GM12864 (cell line): ENCODE measurements around the gene USH1G.

ENCODE experiments used
- DNase-seq: peaks from one replicate; pipeline ENCODE4 v3.0.0-alpha.2; 2011; ENCODE audit warnings: low read depth
- H3K4me3 ChIP-seq: 2 replicates; pipeline ENCODE4 v1.5.1; 2011; ENCODE audit warnings: mild to moderate bottlenecking, low read depth, low read length, control low read depth
- TF ChIP-seq, protein P1 (sequence below): IDR thresholded peaks from 2 replicates; pipeline ENCODE4 v1.5.1; 2011; ENCODE audit warnings: low read depth, mild to moderate bottlenecking, moderate library complexity, low read length, control low read depth, inconsistent platforms; ENCODE audit errors: missing control alignments

USH1G gene

DNA sequence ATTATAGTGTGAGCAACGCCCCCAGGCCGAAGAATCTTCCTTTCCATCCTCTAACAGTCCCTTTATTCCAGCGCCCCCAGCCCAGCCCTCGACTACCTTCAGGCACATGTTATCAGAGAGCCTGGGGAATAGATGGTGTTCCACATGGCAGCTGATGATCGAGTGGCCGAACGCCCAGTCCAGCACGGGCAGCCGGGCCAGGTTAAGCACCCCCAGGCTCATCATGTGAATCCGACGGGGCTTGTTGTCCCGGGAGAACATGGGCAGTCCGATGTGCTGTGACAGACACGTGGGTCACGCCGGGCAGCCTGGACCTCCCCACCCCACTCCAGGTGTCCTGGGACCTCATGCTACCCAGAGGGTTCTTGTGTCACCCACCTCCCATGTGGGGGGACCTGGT is 43.7 kb downstream of the USH1G start:
- no peak overlapping the region for H3K4me3 ChIP-seq
- TF ChIP-seq, protein P1, sequence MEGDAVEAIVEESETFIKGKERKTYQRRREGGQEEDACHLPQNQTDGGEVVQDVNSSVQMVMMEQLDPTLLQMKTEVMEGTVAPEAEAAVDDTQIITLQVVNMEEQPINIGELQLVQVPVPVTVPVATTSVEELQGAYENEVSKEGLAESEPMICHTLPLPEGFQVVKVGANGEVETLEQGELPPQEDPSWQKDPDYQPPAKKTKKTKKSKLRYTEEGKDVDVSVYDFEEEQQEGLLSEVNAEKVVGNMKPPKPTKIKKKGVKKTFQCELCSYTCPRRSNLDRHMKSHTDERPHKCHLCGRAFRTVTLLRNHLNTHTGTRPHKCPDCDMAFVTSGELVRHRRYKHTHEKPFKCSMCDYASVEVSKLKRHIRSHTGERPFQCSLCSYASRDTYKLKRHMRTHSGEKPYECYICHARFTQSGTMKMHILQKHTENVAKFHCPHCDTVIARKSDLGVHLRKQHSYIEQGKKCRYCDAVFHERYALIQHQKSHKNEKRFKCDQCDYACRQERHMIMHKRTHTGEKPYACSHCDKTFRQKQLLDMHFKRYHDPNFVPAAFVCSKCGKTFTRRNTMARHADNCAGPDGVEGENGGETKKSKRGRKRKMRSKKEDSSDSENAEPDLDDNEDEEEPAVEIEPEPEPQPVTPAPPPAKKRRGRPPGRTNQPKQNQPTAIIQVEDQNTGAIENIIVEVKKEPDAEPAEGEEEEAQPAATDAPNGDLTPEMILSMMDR = no peak
- no peak for DNase-seq

DNA sequence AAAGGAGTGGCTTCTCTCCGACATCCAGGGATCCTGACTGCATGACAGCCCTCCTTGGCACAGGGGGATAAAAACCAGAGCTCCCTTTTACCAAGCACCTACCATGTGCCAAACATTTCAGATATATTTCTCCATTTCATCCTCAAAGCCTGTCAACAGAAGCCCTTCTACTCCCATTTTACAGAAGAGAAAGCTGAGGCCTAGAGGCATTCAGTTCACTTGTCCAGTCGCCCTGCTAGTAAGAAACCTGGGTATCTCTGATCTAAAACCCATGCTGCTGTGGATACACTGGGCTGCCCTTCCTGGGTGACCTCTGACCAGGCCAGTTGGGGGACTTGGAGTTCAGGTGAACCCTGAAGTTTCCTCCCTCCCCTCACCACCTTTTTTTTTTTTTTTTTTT is 44.4 kb downstream of the USH1G start:
- TF ChIP-seq, protein P1 = no peak
- no peak for DNase-seq
- no peak overlapping the region for H3K4me3 ChIP-seq

DNA sequence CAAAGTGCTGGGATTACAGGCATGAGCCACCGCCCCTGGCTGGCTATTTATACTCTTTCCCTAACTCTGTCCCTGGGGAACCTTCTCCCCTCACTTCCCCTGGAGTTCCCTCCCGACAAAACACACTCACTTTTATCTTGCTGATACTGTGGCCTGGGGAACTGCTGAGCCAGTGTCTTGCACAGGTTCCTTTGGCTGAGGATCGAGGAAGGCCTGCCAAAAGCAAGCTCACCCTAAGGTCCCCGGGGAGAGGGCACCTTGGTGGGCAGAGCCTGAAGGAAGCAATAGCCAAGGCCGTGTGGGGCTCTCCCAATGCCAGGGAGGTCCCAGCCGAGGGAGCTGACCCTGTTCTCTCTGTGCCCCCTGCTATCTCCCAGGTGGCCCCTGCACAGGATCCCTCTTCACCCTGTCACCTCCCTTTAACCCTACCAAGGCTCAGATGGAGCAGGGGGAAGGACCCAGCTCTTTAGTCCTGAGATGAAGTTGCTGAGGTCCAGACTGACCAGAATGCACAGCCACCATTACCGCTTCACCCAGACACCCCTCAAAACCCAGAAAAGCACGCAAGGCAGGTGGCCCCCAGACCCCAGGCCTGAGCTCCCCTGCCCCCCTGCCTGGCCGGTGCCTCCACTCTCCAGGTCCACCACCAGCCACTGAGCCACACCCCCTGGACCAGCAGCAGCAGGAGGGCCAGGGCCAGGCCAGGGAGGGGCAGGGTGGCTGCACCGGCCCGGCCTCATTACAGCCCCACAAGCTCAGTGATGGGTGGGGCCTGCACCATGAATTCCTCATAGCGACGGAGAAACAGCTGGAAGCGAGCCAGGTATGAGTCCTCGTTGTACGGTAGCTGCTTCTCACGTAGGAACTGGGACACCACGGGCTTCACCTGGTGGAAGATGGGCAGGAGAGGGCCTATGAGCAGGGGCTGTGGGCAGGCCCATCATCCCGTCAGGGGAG is 45.2 kb downstream of the USH1G start:
- H3K4me3 ChIP-seq = no peak overlapping the region
- TF ChIP-seq, protein P1 = no peak
- no peak for DNase-seq

DNA sequence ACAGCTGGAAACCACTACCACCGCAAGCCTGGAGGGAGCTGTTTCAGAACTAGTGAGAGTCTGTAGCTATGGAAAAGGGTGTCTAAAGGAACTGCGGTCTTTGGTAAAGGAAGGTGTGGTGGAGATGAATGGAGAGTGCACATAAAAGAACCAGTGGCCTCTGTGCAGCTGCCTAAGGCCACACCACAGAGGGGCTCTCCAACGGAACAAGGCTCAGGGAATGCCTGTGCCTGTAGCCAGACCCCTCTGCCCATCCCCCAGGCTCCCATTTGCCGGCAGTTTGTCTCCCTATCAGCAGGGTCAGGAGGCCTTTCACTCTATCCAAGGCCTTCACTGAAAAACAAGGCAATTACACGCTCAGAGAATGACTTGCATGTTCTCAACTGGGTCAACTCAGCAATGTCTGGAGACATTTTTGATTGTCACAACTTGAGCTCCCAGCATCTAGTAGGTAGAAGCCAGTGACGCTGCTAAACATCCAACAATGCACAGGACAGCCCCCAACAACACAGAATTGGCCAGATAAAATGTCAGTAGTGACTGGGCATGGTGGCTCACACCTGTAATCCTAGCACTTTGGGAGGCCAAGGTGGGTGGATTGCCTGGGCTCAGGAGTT is 47.0 kb downstream of the USH1G start:
- TF ChIP-seq, protein P1 = no peak
- no peak overlapping the region for H3K4me3 ChIP-seq
- DNase-seq = no peak

DNA sequence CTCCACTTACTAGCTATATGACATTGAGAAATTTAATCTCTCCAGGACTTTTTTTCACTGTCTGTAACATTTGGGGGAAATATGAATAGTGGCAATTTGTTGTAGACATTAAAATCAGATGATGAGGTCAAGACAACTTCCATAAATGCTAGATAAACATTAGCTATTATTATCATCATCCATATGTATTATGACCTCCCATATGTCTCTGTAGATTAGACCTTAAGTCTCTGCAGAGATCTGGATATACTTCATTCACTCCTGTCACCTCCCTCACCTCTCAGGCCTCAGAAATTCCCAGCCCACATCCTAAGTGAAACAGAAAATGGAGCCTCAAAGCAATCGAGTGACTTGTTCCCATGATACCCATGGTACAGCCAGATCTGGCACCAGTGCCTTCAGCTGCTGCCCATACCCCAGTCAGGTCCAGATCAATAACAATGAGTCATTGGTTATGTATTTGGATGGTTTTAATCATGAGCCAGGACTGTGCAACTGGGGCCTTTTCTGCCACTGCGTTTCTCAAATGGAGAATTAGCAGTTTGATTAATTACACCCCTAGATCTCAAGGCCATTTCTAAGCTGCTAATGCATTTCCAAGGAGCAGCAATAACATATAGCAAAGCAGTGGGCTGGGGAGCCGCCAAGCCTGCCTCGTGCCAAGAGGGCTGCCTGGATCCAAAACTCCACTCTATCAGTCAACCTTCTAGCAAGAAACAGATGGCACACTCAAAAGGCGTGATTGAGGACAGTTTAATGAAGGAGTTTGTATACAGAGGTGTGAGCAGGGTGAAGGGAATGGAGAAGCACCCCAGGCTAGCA is 47.7 kb downstream of the USH1G start:
- no peak for DNase-seq
- no peak overlapping the region for H3K4me3 ChIP-seq
- TF ChIP-seq, protein P1 = no peak

DNA sequence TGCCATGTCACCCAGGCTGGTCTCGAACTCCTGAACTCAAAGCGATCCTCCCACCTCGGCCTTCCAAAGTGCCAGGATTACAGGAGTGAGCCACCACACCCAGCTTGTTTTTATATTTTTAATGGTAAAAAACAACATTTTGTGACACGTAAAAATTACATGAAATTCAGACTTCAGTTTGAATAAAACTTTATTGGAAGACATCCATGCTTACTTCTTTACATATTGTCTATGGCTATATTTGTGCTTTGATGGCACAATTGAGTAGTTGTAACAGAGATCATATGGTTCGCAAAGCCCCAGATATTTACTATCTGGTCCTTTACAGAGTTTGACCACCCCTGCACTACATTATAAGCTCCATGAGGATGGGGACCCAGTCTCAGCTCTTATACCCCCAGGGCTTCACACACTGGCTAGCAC is 48.4 kb downstream of the USH1G start:
- no peak overlapping the region for H3K4me3 ChIP-seq
- TF ChIP-seq, protein P1 = no peak
- no peak for DNase-seq
